ENCODE measurements around the gene BIN1. TPM values are rescaled to one million over a fixed set of nuclear protein-coding genes. Genes with fewer than 3 reads are reported as not detected.
A peak's percentile ranks its signal among the peaks of the same experiment; 100 is the strongest.

BIN1 gene
- total and polyA plus RNA-seq, 12 donors: 62.1 to 207 (median 125) TPM

GRCh38 chr2:127069003-127069402 lies 38.0 kb downstream of the BIN1 start:
- intact Hi-C loops (cut with DNase I): loop anchor here (5.0 to 10.0 kb wide), 3 partner anchors 33 to 226 kb away; partner anchors contain the start of genes BIN1 (in 1 of the 2) and ERCC3 (in 1 of the 2)
- peaks cover 0 to 13% of the 10 kb centered on the region in 2 donors for H3K36me3 ChIP-seq (replicated peaks in 1 of 2)
- WGBS, 4 donors: 83 to 94% (median 87%) methylated on average over 3 to 10 of the region's 10 CpGs
- H3K4me1 ChIP-seq (replicated peaks in 1 of 2): peaks cover 30 to 55% of the 10 kb centered on the region in 2 donors
- no peak for DNase-seq
- H3K4me3 ChIP-seq: no peak overlapping the region
- no peak for TF ChIP-seq CTCF (IDR thresholded peaks at IDR 0.05)
- no peak for TF ChIP-seq POLR2A (IDR thresholded peaks at IDR 0.05)
- H3K9me3 ChIP-seq (replicated peaks in 1 of 3): no peaks in the 10 kb centered on the region
- no peaks in the 10 kb centered on the region for H3K27me3 ChIP-seq
- peak overlapping the region in 3 of 5 donors; percentile 85 for H3K27ac ChIP-seq

DNA sequence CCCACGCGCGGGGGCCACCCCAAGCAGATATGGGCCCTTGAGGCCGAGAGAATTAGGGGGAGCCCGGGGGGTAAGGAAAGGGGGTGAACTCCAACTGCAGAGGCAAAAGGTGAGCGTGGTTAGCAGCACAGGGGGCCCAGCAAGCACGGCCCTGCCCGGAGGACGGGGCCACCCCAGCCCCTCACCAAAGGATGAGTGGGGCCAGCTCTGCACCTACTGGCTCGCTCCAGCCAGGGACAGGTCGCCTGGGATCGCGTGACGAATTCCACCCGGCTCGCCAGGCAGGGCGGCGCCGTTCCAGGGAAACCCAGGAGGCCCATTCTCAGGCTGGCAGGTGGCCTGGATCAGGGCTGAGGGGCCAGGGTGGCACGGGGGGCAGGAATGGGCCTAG lies 38.6 kb downstream of the BIN1 start:
- peak in 1 of 6 experiments; percentile 32 for TF ChIP-seq CTCF (IDR thresholded peaks at IDR 0.05)
- TF ChIP-seq POLR2A (IDR thresholded peaks at IDR 0.05): no peak
- H3K36me3 ChIP-seq (replicated peaks in 1 of 2): peaks cover 0 to 18% of the 10 kb centered on the region in 2 donors
- no peaks in the 10 kb centered on the region for H3K27me3 ChIP-seq
- intact Hi-C loops (cut with DNase I): loop anchor here (5.0 to 10.0 kb wide), 3 partner anchors 34 to 226 kb away; partner anchors contain the start of genes BIN1 (in 1 of the 2) and ERCC3 (in 1 of the 2)
- H3K4me1 ChIP-seq (replicated peaks in 1 of 2): peaks cover 30 to 53% of the 10 kb centered on the region in 2 donors
- peak overlapping the region in 3 of 5 donors; percentile 85 for H3K27ac ChIP-seq
- DNase-seq: no peak
- H3K4me3 ChIP-seq: no peak overlapping the region
- no peaks in the 10 kb centered on the region for H3K9me3 ChIP-seq (replicated peaks in 1 of 3)
- WGBS, 4 donors: 82 to 92% (median 89%) methylated on average over 9 to 20 of the region's 20 CpGs

GRCh38 chr2:127067620-127068350 lies 39.2 kb downstream of the BIN1 start:
- peaks cover 30 to 53% of the 10 kb centered on the region in 2 donors for H3K4me1 ChIP-seq (replicated peaks in 1 of 2)
- peak overlapping the region in 4 of 5 donors; percentile 26 to 85 (median 85) for H3K27ac ChIP-seq
- WGBS, 4 donors: 33 to 45% (median 37%) methylated on average over 12 to 19 of the region's 19 CpGs
- no peaks in the 10 kb centered on the region for H3K9me3 ChIP-seq (replicated peaks in 1 of 3)
- peak; percentile 78 to 92 (median 87) for DNase-seq
- intact Hi-C loops (cut with DNase I): loop anchor here (5.0 to 10.0 kb wide), 3 partner anchors 35 to 227 kb away; partner anchors contain the start of genes BIN1 (in 1 of the 2) and ERCC3 (in 1 of the 2)
- H3K4me3 ChIP-seq: no peak overlapping the region
- H3K27me3 ChIP-seq: no peaks in the 10 kb centered on the region
- peaks cover 0 to 23% of the 10 kb centered on the region in 2 donors for H3K36me3 ChIP-seq (replicated peaks in 1 of 2)
- TF ChIP-seq POLR2A (IDR thresholded peaks at IDR 0.05): no peak
- TF ChIP-seq CTCF (IDR thresholded peaks at IDR 0.05): peak; percentile 76 to 94 (median 91)

DNA sequence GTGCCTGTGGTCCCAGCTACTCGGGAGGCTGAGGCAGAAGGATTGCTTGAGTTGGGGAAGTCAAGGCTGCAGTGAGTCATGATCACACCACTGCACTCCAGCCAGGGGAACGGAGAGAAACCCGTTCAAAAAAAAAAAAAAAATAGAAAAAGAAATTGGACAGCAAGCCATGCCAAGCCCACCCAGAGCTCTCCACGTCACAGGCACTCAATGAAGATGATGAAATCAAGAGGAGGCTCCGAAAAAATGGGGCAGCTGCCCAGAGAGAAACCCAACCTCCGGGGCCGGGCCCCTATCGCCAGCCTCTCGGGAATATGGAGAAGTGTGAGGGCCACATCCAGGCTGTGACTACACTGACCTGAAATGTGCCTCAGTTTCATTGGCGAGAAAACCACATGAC lies 40.0 kb downstream of the BIN1 start:
- H3K4me1 ChIP-seq (replicated peaks in 1 of 2): peaks cover 30 to 52% of the 10 kb centered on the region in 2 donors
- TF ChIP-seq CTCF (IDR thresholded peaks at IDR 0.05) (no peak), POLR2A (IDR thresholded peaks at IDR 0.05) (no peak)
- H3K27ac ChIP-seq: peak overlapping the region in 4 of 5 donors; percentile 26 to 87 (median 85)
- no peaks in the 10 kb centered on the region for H3K27me3 ChIP-seq
- 40 to 46% (median 45%) methylated on average over 9 to 10 of the region's 10 CpGs for WGBS, 4 donors
- no peaks in the 10 kb centered on the region for H3K9me3 ChIP-seq (replicated peaks in 1 of 3)
- intact Hi-C loops (cut with DNase I): loop anchor here (5.0 to 10.0 kb wide), 3 partner anchors 35 to 228 kb away; partner anchors contain the start of genes BIN1 (in 1 of the 2) and ERCC3 (in 1 of the 2)
- peaks cover 0 to 30% of the 10 kb centered on the region in 2 donors for H3K36me3 ChIP-seq (replicated peaks in 1 of 2)
- DNase-seq: peak in 6 of 7 donors; percentile 64 to 82 (median 75)
- no peak overlapping the region for H3K4me3 ChIP-seq
